Motor neuron (in vitro differentiated cells): Measurements from ENCODE around the gene CTIF. TPM values are rescaled to one million over a fixed set of nuclear protein-coding genes. Genes with fewer than 3 reads are reported as not detected.

Source experiments
- ATAC-seq, 8 experiments: fragments of 200-7000 bp; cut with Tn5 transposase; replicated peaks in 6 of 8; 2 replicates each; pipeline ENCODE4 v1.8.0; 2021; ENCODE audit warnings: mild to moderate bottlenecking in 8 of 8, moderate library complexity in 8 of 8
- H3K27ac ChIP-seq, 2 donors: fragments of 250-450 bp; sonication (Bioruptor Pico); 2 replicates each; pipeline ENCODE4 v1.9.0; 2021; ENCODE audit warnings: antibody characterized with exemption in 2 of 2, mild to moderate bottlenecking in 2 of 2, moderate library complexity in 1 of 2
- H3K4me1 ChIP-seq, 2 donors: fragments of 250-450 bp; sonication (Bioruptor Pico); replicated peaks in 1 of 2; 2 replicates each; pipeline ENCODE4 v1.6.1; 2021; ENCODE audit warnings: antibody characterized with exemption in 2 of 2, mild to moderate bottlenecking in 2 of 2, moderate library complexity in 1 of 2
- H3K4me3 ChIP-seq, 5 donors: fragments of 250-450 bp; sonication (Bioruptor Pico); 2 replicates each; pipeline ENCODE4 v1.9.0; 2021; ENCODE audit warnings: antibody characterized with exemption in 5 of 5, mild to moderate bottlenecking in 5 of 5, moderate library complexity in 4 of 5
- WGBS, 10 experiments: fragments of 450-650 bp; shearing (Covaris generic); methylation state at CpG; one replicate each; pipeline ENCODE4 v1.0.0; 2022; 5-methylcytosine and 5-hydroxymethylcytosine counted together
- in situ Hi-C, 9 experiments: fragments of 400-800 bp; cut with MboI; loops; one replicate each; pipeline ENCODE4 v1.15.0; 2021; ENCODE audit warnings: low sequenced_read_pairs in 9 of 9, low pct_unique_long_range_greater_than_20kb in 2 of 9; ENCODE audit not compliant: unreplicated experiment in 9 of 9
- total RNA-seq, 8 experiments: library from RNA; unstranded; fragments of 300-600 nt; gene quantifications; 2 replicates each; pipeline versions ENCODE4 v1.2.3 to v1.2.4, GENCODE V29; 2022

The CTIF gene
- total RNA-seq, 8 experiments from 2014 or later = 17.8 to 85.9 (median 59.8) TPM

- 11 to 100% (median 78%) methylated on average over 1 to 7 of the region's 10 CpGs; no CpG with 5 or more reads in 1 of the 10 experiments for WGBS, 10 experiments
- Histone ChIP-seq H3K27ac (no peak overlapping the region), H3K4me3 (no peak overlapping the region), H3K4me1 (peaks cover 18 to 27% of the 10 kb centered on the region in 2 donors)
- in situ Hi-C loops = no loop called here
- ATAC-seq = peak in 5 of 8 experiments; percentile 63 to 78 (median 76)
Measured at GRCh38 chr18:48786455-48787202, 247.8 kb downstream of the CTIF start.

GRCh38 chr18:48787203-48788151, 248.6 kb downstream of the CTIF start:
- in situ Hi-C loops = no loop called here
- peak in 7 of 8 experiments; percentile 32 to 81 (median 72) for ATAC-seq
- 50 to 98% (median 70%) methylated on average over 1 to 6 of the region's 11 CpGs; no CpG with 5 or more reads in 1 of the 10 experiments for WGBS, 10 experiments
- H3K27ac ChIP-seq = no peak overlapping the region
- no peak overlapping the region for H3K4me3 ChIP-seq
- H3K4me1 ChIP-seq = peaks cover 15 to 24% of the 10 kb centered on the region in 2 donors

GRCh38 chr18:48788373-48788772, 249.5 kb downstream of the CTIF start:
- 100% methylated on average over 1 of the region's 1 CpG; no CpG with 5 or more reads in 9 of the 10 experiments for WGBS, 10 experiments
- in situ Hi-C loops = no loop called here
- peaks cover 24 to 30% of the 10 kb centered on the region in 2 donors for H3K4me1 ChIP-seq
- H3K27ac ChIP-seq = no peak overlapping the region
- H3K4me3 ChIP-seq = no peak overlapping the region
- ATAC-seq = no peak

- no peak for ATAC-seq
- no peak overlapping the region for H3K27ac ChIP-seq
- H3K4me3 ChIP-seq = no peak overlapping the region
- H3K4me1 ChIP-seq = peaks cover 27 to 30% of the 10 kb centered on the region in 2 donors
- in situ Hi-C loops = no loop called here
Measured at GRCh38 chr18:48789259-48789812, 250.5 kb downstream of the CTIF start.

- Histone ChIP-seq H3K4me1 (peaks cover 27 to 30% of the 10 kb centered on the region in 2 donors), H3K27ac (no peak overlapping the region), H3K4me3 (no peak overlapping the region)
- ATAC-seq = no peak
- in situ Hi-C loops = no loop called here
- WGBS, 10 experiments = 85 to 100% (median 98%) methylated on average over 1 to 16 of the region's 22 CpGs; no CpG with 5 or more reads in 4 of the 10 experiments
Measured at GRCh38 chr18:48790226-48790863, 251.5 kb downstream of the CTIF start.

- no peak for ATAC-seq
- 83% methylated on average over 1 of the region's 1 CpG; no CpG with 5 or more reads in 9 of the 10 experiments for WGBS, 10 experiments
- in situ Hi-C loops = no loop called here
- Histone ChIP-seq H3K4me1 (peaks cover 27 to 30% of the 10 kb centered on the region in 2 donors), H3K27ac (no peak overlapping the region), H3K4me3 (no peak overlapping the region)
Measured at GRCh38 chr18:48790869-48791635, 252.2 kb downstream of the CTIF start.

GRCh38 chr18:48791636-48792105, 252.8 kb downstream of the CTIF start:
- WGBS, 10 experiments = 70 to 100% (median 95%) methylated on average over 1 to 2 of the region's 4 CpGs; no CpG with 5 or more reads in 4 of the 10 experiments
- no peak for ATAC-seq
- Histone ChIP-seq H3K27ac (no peak overlapping the region), H3K4me1 (peaks cover 26 to 27% of the 10 kb centered on the region in 2 donors), H3K4me3 (no peak overlapping the region)
- in situ Hi-C loops = no loop called here

GRCh38 chr18:48792141-48792540, 253.3 kb downstream of the CTIF start:
- Histone ChIP-seq H3K4me3 (no peak overlapping the region), H3K27ac (no peak overlapping the region), H3K4me1 (peaks cover 22 to 23% of the 10 kb centered on the region in 2 donors)
- 96 to 100% (median 100%) methylated on average over 1 to 4 of the region's 4 CpGs; no CpG with 5 or more reads in 5 of the 10 experiments for WGBS, 10 experiments
- ATAC-seq = no peak
- in situ Hi-C loops = no loop called here

GRCh38 chr18:48792611-48793380, 254.0 kb downstream of the CTIF start:
- Histone ChIP-seq H3K4me3 (no peak overlapping the region), H3K4me1 (peaks cover 15 to 17% of the 10 kb centered on the region in 2 donors), H3K27ac (peak overlapping the region in 1 of 2 donors; percentile 33)
- peak in 5 of 8 experiments; percentile 79 to 98 (median 97) for ATAC-seq
- 35 to 100% (median 90%) methylated on average over 1 to 2 of the region's 4 CpGs; no CpG with 5 or more reads in 3 of the 10 experiments for WGBS, 10 experiments
- in situ Hi-C loops = no loop called here

GRCh38 chr18:48794251-48794970, 255.6 kb downstream of the CTIF start:
- no peak for ATAC-seq
- 40 to 88% (median 81%) methylated on average over 1 to 3 of the region's 10 CpGs; no CpG with 5 or more reads in 7 of the 10 experiments for WGBS, 10 experiments
- Histone ChIP-seq H3K27ac (no peak overlapping the region), H3K4me3 (no peak overlapping the region), H3K4me1 (peaks cover 13 to 15% of the 10 kb centered on the region in 2 donors)
- in situ Hi-C loops = no loop called here

GRCh38 chr18:48795696-48796095, 256.9 kb downstream of the CTIF start:
- peaks cover 13 to 15% of the 10 kb centered on the region in 2 donors for H3K4me1 ChIP-seq

More at GRCh38 chr18:48795696-48796095, 256.9 kb downstream of the CTIF start:
- Histone ChIP-seq H3K4me3 (no peak overlapping the region), H3K27ac (no peak overlapping the region)
- ATAC-seq = no peak
- WGBS, 10 experiments = 72 to 100% (median 97%) methylated on average over 1 to 3 of the region's 4 CpGs; no CpG with 5 or more reads in 4 of the 10 experiments
- in situ Hi-C loops = no loop called here
